Skeletal muscle satellite cell (primary cell): ENCODE measurements around the gene SGMS1.
"Not testable (repeated sequence)": the region's sequence is repeated elsewhere in the genome, so short reads cannot be mapped to it uniquely, and the experiment has no call there.

ENCODE experiments used
- H3K27me3 ChIP-seq: 2 replicates; pipeline ENCODE4 v1.7.0; 2013; ENCODE audit warnings: low read length; ENCODE audit not compliant: control insufficient read depth, insufficient read depth
- H3K36me3 ChIP-seq: 2 replicates; pipeline ENCODE4 v1.7.0; 2013; ENCODE audit warnings: mild to moderate bottlenecking, control low read depth, low read length; ENCODE audit not compliant: insufficient read depth
- H3K4me1 ChIP-seq: 2 replicates; pipeline ENCODE4 v1.7.0; 2013; ENCODE audit warnings: low read length; ENCODE audit not compliant: control insufficient read depth, insufficient read depth
- H3K4me2 ChIP-seq: 2 replicates; pipeline ENCODE4 v1.7.0; 2013; ENCODE audit warnings: mild to moderate bottlenecking, low read length
- H3K4me3 ChIP-seq: 2 replicates; pipeline ENCODE4 v1.7.0; 2013; ENCODE audit warnings: low read length
- H3K9ac ChIP-seq: 2 replicates; pipeline ENCODE4 v1.7.0; 2013; ENCODE audit warnings: mild to moderate bottlenecking, low read depth, low read length, moderate library complexity
- H3K9me3 ChIP-seq: replicated peaks from 2 replicates; pipeline ENCODE4 v1.7.0; 2013; ENCODE audit warnings: mild to moderate bottlenecking, control low read depth, low read length

SGMS1 gene

GRCh38 chr10:50549186-50549585, 74.6 kb downstream of the SGMS1 start:
- not testable (repeated sequence) for H3K36me3 ChIP-seq, H3K9ac ChIP-seq, H3K27me3 ChIP-seq, H3K4me3 ChIP-seq, H3K4me1 ChIP-seq, H3K9me3 ChIP-seq, H3K4me2 ChIP-seq

GRCh38 chr10:50548481-50548880, 75.3 kb downstream of the SGMS1 start:
- not testable (repeated sequence) for H3K36me3 ChIP-seq, H3K4me1 ChIP-seq, H3K4me2 ChIP-seq, H3K27me3 ChIP-seq, H3K9ac ChIP-seq, H3K4me3 ChIP-seq, H3K9me3 ChIP-seq

GRCh38 chr10:50546287-50546686, 77.5 kb downstream of the SGMS1 start:
- H3K9me3 ChIP-seq, H3K36me3 ChIP-seq, H3K4me3 ChIP-seq, H3K9ac ChIP-seq, H3K4me1 ChIP-seq, H3K27me3 ChIP-seq, H3K4me2 ChIP-seq: not testable (repeated sequence)

- Histone ChIP-seq H3K4me2 (no peak overlapping the region), H3K36me3 (no peaks in the 10 kb centered on the region), H3K9me3 (no peaks in the 10 kb centered on the region), H3K4me3 (no peak overlapping the region), H3K4me1 (no peaks in the 10 kb centered on the region), H3K9ac (no peak overlapping the region), H3K27me3 (no peaks in the 10 kb centered on the region)
Measured at GRCh38 chr10:50545846-50546245, 77.9 kb downstream of the SGMS1 start.

- H3K4me2 ChIP-seq, result no peak overlapping the region
- no peaks in the 10 kb centered on the region for H3K9me3 ChIP-seq
- no peak overlapping the region for H3K9ac ChIP-seq
- no peaks in the 10 kb centered on the region for H3K27me3 ChIP-seq
- no peak overlapping the region for H3K4me3 ChIP-seq
- no peaks in the 10 kb centered on the region for H3K4me1 ChIP-seq
- H3K36me3 ChIP-seq, result no peaks in the 10 kb centered on the region
Measured at GRCh38 chr10:50544857-50545429, 78.8 kb downstream of the SGMS1 start.

- no peak overlapping the region for H3K4me3 ChIP-seq
- no peak overlapping the region for H3K4me2 ChIP-seq
- H3K9me3 ChIP-seq, result no peaks in the 10 kb centered on the region
- no peaks in the 10 kb centered on the region for H3K36me3 ChIP-seq
- H3K9ac ChIP-seq, result no peak overlapping the region
- H3K27me3 ChIP-seq, result no peaks in the 10 kb centered on the region
- H3K4me1 ChIP-seq, result no peaks in the 10 kb centered on the region
Measured at GRCh38 chr10:50544095-50544856, 79.5 kb downstream of the SGMS1 start.

- Histone ChIP-seq H3K4me3 (no peak overlapping the region), H3K4me1 (no peaks in the 10 kb centered on the region), H3K27me3 (no peaks in the 10 kb centered on the region), H3K9ac (no peak overlapping the region), H3K4me2 (no peak overlapping the region), H3K9me3 (no peaks in the 10 kb centered on the region), H3K36me3 (no peaks in the 10 kb centered on the region)
Measured at GRCh38 chr10:50542871-50543270, 80.9 kb downstream of the SGMS1 start.

- H3K36me3 ChIP-seq, result no peaks in the 10 kb centered on the region
- H3K4me1 ChIP-seq, result no peaks in the 10 kb centered on the region
- H3K9me3 ChIP-seq, result no peaks in the 10 kb centered on the region
- no peak overlapping the region for H3K4me2 ChIP-seq
- H3K9ac ChIP-seq, result no peak overlapping the region
- H3K4me3 ChIP-seq, result no peak overlapping the region
- H3K27me3 ChIP-seq, result no peaks in the 10 kb centered on the region
Measured at GRCh38 chr10:50541921-50542320, 81.8 kb downstream of the SGMS1 start.

- Histone ChIP-seq H3K27me3 (no peaks in the 10 kb centered on the region), H3K9ac (no peak overlapping the region), H3K4me3 (no peak overlapping the region), H3K36me3 (no peaks in the 10 kb centered on the region), H3K4me1 (no peaks in the 10 kb centered on the region), H3K4me2 (no peak overlapping the region), H3K9me3 (no peaks in the 10 kb centered on the region)
Measured at GRCh38 chr10:50541317-50541716, 82.4 kb downstream of the SGMS1 start.

- no peak overlapping the region for H3K4me2 ChIP-seq
- no peaks in the 10 kb centered on the region for H3K9me3 ChIP-seq
- no peak overlapping the region for H3K4me3 ChIP-seq
- H3K4me1 ChIP-seq, result no peaks in the 10 kb centered on the region
- no peak overlapping the region for H3K9ac ChIP-seq
- no peaks in the 10 kb centered on the region for H3K27me3 ChIP-seq
- no peaks in the 10 kb centered on the region for H3K36me3 ChIP-seq
Measured at GRCh38 chr10:50540826-50541122, 83.0 kb downstream of the SGMS1 start.

GRCh38 chr10:50540069-50540825, 83.5 kb downstream of the SGMS1 start:
- Histone ChIP-seq H3K36me3 (no peaks in the 10 kb centered on the region), H3K4me3 (no peak overlapping the region), H3K27me3 (no peaks in the 10 kb centered on the region), H3K9me3 (no peaks in the 10 kb centered on the region), H3K4me1 (no peaks in the 10 kb centered on the region), H3K4me2 (no peak overlapping the region), H3K9ac (no peak overlapping the region)
